Stromal cell of bone marrow (primary cell): Measurements from ENCODE around the gene NOCT.
"Not testable (repeated sequence)": the region's sequence is repeated elsewhere in the genome, so short reads cannot be mapped to it uniquely, and the experiment has no call there.

Source experiments
- DNase-seq: peaks from one replicate; pipeline ENCODE4 v3.0.0-alpha.2; 2012; ENCODE audit warnings: low read depth

The NOCT gene

GRCh38 chr4:139048026-139048425 is 32.4 kb downstream of the NOCT start:
- DNase-seq = no peak

DNA sequence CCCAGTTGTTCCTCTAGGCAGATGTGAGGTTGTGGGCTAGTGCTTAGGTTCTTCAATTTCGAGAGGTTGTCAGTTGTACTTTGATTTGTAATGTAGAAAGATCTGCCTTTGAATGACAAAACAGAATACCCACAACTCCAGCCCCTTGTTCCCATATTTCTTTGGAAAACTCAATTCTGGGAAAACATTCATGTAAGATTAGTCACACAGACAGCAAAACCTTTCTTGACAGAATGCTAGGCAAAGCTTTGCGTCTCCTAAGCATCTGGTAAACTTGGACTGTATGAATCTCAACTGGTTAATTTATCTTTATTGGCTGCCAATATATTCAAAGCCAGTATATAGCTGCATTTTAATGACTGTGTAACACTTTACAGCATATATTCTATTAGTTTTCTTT is 34.9 kb downstream of the NOCT start:
- DNase-seq = peak; percentile 6

- no peak for DNase-seq
These were observed 38.3 kb downstream of the NOCT start for GRCh38 chr4:139053909-139054308.

DNA sequence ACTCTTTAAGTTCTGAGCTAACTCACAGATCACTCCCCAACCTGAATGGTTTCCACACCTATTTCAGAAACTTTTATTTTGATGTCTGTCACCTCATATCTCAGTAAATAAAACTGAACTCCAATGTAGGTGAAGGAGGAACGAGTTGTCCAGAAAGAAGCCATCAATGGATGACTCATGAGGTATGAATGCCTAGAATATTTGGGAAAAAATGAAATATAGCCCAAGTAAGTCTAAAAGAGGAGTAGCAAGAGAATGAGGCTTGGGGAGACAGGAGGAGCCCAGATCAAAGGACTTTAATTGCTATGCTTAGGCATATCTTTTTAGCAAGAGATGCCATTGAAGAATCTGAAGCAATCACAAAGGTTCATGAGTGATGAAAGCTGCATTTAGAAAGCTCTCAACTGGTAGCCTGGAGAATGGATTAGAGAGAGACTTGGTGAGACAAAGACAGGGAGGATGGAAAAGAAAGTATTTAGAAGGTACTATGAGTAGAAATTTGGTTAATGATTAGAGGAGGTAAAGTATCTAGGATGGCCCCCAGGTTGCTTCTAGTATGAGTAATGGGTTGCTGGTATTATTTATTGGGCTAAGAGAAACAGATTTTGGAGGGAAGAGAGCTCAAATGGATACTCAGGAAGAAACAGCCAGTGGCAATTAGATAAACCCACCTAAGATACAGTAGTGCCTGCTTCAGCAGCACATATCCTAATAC is 39.4 kb downstream of the NOCT start:
- DNase-seq = no peak

DNA sequence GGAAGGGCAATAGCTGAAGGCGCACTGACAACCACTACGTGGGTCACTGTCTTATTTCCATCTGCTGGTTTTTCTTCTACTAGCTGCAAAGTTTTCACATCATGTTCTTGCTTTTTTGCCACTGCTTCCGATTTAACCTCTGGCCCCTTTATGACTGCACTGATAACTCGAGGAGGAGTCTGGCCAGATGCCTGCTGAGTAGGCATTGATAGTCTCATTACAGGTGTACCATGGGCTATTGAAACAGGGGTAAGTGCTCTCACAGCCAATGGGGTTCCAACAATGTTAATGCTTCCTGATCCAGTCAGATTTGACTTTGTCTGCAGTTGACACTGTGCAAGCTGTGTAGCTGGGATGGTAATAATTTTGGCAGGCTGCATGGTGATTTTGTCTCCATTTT is 43.4 kb downstream of the NOCT start:
- DNase-seq = not testable (repeated sequence)

GRCh38 chr4:139060591-139060990 is 45.0 kb downstream of the NOCT start:
- no peak for DNase-seq

DNA sequence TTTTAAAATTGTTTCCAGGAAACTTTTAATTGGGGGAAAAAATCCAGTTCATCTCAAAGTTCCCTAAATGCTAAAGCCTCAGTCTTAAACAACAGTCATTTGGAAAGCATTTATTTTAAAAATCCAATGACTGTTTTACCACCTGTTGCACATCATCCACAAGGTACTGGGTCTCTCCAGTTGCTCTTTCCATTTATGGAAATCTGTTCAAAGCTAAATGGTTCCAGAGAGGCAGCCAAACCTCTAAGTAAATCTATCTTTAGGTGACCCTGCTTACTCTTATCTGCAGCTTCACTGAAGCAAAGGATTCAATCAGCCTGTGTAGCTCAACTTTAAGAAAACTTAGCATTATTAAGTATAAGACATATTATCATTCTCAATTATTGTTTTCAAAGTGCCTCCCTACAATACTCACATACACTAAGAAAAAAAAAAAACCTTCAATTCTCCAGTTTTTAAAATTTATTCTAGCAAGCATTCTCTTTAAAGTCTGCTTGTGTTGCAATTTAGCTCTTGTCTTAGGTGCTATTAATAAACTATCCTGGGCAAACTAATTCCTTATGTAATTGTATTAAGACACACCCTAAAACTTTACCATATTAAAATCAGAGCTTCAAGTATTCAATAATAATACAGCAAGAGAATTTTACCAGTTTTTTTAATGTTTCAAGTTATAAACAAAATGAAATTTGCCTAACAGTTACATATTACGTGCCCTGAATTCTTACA is 60.6 kb downstream of the NOCT start:
- DNase-seq = no peak

GRCh38 chr4:139077567-139078355 is 62.2 kb downstream of the NOCT start:
- no peak for DNase-seq

DNA sequence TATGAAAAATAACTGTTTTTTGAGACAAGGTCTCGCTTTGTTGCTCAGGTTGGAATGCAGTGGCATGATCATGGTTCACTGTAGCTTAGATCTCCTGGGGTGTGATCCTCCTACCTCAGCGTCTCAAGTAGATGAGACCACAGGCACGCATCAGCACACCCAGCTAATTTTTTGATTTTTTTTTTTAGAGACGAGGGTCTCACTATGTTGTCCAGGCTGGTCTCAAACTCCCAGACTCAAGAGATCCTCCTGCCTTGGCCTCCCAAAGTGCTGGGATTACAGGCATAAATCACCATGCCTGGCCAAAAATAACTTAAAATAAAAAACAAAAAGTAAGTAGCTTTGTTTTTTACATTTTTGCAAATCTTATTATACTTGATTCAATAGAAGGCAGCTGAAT is 63.3 kb downstream of the NOCT start:
- DNase-seq = no peak

GRCh38 chr4:139082750-139083606 is 67.4 kb downstream of the NOCT start:
- peak; percentile 97 for DNase-seq

DNA sequence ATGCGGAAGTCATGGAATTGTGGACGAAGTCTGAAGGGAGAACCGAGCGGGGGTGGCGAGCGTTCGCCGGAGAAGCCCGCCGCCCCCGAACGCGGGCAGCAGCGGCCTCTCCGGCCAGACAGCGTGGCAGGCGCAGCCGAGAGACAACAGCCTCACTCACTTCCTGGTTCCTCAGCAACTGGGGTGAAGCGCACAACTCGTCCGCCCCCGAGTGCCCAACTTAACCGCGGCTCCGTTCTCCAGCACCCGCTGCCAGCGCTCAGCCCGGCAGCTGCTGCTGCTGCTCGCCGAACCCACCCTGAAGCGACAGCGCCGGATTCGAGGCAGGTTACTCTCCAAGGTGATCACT is 68.0 kb downstream of the NOCT start:
- DNase-seq = peak; percentile 28

DNA sequence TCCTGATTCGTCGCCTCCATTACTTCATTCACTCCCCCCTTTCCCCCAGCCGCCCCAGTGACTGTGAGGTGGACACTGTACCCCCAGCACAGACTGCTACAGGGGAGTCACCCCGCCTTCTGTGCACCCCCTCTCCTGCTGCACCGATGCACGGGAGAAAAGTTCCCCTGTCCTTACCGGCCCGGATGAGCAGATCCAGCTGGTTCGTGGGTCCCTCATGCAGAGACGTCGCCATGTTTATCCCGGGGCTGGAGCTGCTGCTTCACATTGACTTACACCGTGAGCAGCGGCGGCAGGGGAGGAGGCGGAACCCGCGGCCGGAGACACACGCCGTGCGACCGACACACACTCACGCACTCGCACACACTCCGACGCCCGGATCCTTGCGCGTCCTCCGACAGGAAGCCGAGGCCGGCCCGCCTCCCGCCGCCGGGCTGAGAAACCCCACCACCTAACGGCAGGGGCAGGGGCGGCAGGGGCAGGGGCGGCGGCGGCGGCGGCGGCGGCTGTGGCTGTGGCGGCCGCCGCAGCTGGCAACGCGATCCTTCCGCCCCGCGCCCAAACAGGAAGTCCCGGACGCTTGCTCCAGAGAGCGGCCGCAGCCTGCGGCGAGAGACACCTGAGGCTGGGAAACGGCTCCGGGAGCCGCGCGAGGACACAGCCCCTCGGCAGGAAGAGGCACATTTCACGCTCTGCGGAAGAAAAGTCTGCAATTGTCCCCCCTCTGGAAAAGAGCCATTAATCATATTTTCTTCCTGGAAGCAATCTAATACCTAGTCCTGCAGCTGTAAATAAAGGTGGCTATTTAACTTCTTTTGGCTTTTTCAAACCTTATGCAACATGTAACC is 68.6 kb downstream of the NOCT start:
- DNase-seq = peak; percentile 76

DNA sequence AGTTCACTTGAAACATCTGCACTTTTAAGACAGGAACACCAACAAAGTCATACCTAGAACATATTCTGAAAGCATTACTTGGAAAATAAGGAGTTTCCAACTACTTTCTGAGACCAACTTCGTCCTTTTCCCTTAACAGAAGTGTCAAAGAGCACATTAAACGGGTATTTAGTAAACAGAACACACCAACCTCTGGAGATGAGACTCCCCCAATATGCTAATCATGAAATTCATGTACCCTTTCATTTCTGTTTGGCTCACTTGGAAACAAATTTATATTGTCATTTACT is 69.2 kb downstream of the NOCT start:
- DNase-seq = no peak

- DNase-seq = no peak
These were observed 69.6 kb downstream of the NOCT start for GRCh38 chr4:139085141-139085540.

- no peak for DNase-seq
These were observed 76.7 kb downstream of the NOCT start for GRCh38 chr4:139092271-139092670.
